GM08714 (cell line): ENCODE data around the gene TOP1.

Source experiments
- H3K4me3 ChIP-seq: fragments of 200-500 bp; sonication (Bioruptor generic); 2 replicates; pipeline ENCODE4 v1.5.1; 2014; ENCODE audit warnings: mild to moderate bottlenecking, low read length, inconsistent platforms
- ZNF274 ChIP-seq: IDR thresholded peaks from 2 replicates; pipeline ENCODE4 v1.6.1; 2012; ENCODE audit warnings: mild to moderate bottlenecking, low read depth, low read length

The TOP1 gene

DNA sequence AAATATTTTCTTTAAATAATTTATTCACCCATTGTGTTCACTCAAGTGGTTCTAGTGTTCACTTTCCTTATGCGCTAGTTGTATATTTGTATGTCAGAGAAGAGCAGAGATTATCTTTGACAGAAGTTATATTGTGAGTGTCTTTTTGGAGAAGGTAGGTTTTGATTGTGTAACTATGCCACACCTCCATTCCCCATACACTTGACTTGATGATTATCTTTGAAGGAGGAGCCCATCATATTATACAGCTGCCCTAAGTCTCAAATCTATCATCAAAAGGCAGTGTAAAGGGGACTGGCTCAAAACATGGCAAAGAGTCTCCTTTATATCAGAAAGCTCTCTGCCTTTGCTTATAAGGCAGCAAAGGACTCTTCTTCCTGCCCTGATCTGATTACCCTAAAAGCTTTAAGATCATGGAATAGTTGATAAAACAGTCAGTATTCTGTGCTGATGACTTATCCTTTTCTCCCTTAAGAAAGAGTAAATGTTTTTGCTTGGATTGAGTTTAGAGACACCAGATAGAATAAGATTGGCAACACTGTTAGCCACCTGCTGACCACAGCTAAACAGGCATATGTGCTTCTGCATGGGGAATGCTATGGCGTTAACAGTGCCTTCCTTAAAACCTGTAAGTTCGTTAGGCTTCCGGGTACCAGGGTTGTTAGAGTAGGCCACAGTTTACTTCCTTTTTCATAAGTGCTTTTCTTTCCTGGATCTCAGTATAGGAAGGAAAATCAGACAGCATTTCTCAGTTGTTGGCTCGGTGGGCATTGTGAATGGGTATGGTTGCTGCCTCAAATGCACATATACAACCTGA, 22.6 kb downstream of the TOP1 start:
- no peak overlapping the region for H3K4me3 ChIP-seq
- no peak for TF ChIP-seq ZNF274

DNA sequence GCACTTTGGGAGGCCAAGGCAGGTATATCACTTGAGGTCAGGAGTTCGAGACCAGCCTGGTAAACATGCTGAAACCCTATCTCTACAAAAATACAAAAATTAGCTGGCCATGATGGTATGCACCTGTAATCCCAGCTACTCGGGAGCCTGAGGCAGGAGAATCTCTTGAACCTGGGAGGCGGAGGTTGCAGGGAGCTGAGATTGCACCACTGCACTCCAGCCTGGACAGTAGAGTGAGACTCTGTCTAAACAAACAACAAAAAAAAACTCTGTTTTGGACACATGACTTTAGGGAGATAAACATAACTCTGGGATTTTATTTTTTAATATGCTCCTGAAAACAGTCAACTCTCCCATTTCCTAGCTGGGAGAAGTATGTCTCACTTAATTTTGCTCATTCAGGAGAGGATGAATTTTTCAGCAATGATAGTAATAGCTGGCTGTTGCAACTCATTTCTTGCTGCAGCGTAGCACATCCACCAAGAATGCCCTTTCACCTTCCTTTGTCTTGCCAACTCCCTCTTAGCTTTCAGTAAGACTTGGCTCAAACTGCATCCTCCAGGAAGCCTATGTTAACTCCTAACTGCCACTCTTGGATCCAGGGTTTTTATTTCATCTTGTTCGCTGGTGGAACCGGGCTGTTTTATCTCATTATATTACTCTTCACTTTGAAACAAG, 24.3 kb downstream of the TOP1 start:
- H3K4me3 ChIP-seq = no peak overlapping the region
- no peak for TF ChIP-seq ZNF274

DNA sequence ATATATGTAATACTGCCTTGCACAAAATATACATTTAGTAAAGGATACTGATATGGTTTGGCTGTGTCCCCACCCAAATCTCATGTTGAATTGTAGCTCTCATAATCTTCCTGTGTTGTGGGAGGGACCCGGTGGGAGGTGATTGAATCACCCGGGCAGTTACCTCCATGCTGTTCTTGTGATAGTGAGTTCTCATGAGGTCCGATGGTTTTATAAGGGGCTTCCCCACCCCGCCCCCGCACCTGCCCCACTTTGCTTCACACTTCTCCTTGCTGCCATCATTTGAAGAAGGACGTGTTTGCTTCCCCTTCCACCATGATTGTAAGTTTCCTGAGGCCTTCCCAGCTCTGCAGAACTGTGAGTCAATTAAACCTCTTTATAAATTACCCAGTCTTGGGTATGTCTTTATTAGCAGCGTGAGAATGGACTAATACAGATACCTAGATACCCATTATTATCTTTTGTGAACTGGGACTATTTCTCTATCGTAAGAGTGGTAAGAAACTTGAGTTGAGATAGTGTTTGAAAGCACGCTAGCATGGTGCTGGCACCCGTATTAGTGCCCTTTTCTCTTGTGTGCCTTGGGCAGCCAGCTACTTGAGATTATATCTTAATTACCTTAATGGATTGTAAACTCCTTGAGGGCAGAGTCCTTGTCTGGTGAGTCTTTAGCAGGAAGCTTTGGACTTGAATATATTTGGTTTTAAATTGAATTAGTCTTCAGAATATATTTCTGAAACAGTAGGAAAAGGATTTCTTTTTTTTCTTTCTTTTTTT, 25.6 kb downstream of the TOP1 start:
- no peak overlapping the region for H3K4me3 ChIP-seq
- TF ChIP-seq ZNF274 = no peak

DNA sequence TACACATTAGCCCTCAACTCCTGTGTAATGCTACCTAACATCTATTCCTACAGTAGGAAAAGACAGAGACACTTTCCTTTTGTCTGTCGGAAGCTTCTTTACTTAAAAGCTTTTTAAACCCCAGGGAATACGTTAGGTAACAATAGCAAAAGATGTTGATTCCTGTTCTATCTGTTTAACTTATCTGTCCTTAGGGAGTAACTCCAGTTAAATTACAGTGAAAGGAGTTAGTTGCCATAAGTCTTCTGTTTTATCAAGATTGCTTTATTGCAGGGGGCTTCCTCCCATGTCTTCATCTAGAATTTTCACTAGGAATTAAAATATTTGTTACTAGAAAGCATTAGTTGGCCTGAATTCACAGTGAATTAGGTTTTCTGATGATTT, 26.2 kb downstream of the TOP1 start:
- no peak overlapping the region for H3K4me3 ChIP-seq
- TF ChIP-seq ZNF274 = no peak

DNA sequence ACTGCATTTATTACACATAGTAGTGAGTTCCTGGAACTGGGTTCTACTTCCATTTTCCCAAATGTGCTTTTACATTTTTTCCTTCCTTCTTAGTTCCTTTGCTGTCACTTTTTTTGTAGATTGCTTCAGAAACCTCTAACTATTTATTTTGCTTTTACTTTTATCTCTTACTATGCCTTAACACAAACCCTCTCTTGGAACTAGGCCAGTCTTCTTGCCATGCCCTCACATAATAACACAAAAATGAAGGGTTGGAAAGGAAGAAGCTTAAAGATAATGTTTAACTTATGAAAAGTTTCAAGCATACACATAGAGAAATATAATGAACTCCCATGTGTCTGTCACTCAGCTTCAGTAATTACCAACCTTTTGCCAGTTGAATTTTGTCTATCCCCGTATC, 27.1 kb downstream of the TOP1 start:
- H3K4me3 ChIP-seq = no peak overlapping the region
- no peak for TF ChIP-seq ZNF274

DNA sequence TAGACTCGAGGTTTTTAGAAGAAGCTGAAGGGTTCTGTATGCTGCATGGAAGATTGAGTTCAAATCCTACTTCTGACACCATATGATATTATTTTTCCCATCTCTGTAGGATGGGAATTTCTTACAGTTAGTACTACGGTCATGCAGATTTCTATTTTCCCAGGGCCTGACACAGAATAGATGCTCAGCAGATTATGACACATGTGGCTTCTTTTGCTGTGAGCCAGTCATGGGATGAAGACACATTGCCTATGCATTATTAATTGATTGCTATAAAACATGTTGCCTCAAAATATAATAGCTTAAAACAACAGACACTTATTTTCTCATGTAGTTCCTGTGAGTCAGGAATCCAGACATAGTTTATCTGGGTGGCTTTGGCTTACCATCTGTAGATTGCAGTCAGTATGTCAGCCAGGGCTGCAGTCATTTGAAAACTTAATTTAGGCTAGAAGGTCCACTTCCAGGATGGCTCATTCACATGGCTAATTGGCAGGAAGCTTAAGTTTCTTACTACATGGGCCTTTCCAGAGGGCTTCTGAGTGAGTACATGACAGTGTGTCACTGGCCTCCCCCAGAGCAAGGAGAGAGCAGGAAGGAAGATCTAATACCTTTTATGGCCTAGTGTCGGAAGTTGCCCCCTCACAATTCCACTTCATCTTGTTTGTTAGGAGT, 29.5 kb downstream of the TOP1 start:
- no peak overlapping the region for H3K4me3 ChIP-seq
- no peak for TF ChIP-seq ZNF274

DNA sequence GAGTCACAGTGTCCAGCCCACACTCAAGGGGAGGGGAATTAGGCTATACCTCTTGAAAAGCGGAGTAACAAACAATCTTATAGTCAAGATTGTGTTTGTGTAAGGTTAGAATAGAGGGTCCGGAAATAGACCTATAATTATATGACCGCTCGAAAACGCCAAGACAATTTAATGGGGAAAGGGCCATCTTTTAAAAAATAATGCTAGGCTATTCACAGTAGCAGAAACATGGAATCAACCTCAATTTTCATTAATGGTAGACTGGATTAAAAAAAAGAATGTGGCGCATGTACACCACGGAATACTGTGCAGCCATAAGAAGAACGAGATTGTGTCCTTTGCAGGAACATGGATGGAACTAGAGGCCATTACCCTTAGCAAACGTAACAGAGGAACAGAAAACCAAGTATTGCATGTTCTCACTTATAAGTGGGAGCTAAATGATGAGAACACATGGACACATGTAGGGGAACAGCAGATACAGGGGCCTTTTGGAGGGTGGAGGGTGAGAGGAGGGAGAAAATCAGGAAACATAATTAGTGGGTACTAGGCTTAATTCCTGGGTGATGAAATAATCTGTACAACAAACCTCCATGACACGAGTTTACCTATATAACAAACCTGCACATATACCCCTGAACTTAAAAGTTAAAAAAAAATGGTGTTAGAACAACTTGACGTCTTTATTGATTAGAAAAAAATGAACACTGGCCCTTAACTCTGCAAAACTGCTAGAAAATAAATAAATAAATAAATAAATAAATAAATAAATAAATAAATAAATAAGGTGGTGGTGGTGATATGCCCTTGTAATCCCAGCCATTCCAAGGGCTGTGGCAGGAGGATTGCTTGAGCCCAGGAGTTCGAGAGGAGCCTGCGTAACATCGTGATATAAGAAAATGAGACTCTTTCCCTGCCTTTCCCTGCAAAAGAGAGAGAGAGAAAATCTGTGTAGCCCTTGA, 30.3 kb downstream of the TOP1 start:
- no peak for TF ChIP-seq ZNF274
- no peak overlapping the region for H3K4me3 ChIP-seq

DNA sequence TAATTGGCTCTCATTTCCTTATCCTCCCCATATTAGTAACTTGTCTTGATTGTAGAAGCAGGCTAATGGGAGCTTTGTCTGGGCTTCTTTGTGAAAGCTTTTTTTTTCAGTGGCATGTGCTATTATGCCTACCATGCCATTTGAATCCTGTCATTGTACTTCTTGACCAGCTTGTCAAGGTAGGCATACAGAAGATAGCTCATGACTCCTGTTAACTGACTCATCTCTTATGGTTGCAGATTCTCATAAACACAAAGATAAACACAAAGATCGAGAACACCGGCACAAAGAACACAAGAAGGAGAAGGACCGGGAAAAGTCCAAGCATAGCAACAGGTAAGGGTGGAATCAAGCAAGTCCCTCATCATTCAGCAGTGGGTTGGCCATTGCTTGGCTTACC, 32.5 kb downstream of the TOP1 start:
- TF ChIP-seq ZNF274 = no peak
- H3K4me3 ChIP-seq = no peak overlapping the region

DNA sequence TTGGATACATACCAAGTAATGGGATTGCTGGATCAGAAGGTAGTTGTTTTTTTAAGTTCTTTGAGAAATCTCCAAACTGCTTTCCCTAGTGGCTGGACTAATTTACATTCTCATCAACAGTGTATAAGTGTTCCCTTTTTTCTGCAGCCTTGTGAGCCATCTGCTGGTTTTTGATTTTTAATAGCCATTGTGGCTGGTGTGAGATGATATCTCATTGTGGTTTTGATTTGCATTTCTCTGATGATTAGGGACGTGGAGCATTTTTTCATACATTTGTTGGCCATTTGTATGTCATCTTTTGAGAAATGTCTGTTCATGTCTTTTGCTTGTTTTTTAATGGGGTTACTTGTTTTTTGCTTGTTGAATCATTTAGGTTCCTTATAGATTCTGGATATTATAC, 34.8 kb downstream of the TOP1 start:
- no peak for TF ChIP-seq ZNF274

DNA sequence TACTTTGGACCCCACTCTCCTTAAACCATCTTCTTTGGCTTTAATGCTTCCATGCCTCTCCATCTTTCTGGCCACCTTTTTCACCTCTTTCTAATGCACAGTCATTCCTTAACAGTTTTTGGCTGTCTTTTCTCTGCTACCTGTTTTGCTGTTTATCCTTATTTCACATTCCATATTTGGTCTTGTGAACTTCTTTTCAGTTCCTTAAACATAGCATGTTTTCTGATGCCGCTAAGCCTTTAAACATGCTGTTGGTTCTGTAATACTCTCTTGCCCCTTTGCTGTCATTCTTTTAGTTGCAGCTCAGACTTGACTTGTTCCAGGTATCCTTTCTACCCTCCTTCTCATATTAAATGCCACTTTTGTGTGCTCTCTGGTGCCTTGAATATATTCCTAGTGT, 35.8 kb downstream of the TOP1 start:
- no peak overlapping the region for H3K4me3 ChIP-seq
- TF ChIP-seq ZNF274 = no peak

More for the DNA sequence above, 34.8 kb downstream of the TOP1 start:
- no peak overlapping the region for H3K4me3 ChIP-seq

DNA sequence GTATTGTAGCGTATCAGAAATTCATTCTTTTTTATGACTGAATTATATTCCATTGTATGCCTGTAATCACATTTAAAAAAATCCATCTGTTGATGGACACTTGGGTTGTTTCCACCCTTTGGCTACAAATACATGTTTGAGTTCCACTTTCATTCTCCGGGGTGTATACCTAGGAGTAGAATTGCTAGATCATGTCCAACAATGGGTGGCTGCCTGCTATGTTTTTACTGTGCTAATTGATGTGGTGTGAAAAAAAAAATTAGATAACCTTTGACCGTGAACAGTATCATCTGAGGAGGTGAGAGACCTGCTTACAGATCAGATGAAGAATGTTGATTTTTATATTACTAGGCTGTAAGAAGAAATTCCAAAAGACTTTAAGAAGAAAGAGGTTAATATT, 37.1 kb downstream of the TOP1 start:
- H3K4me3 ChIP-seq = no peak overlapping the region
- no peak for TF ChIP-seq ZNF274

DNA sequence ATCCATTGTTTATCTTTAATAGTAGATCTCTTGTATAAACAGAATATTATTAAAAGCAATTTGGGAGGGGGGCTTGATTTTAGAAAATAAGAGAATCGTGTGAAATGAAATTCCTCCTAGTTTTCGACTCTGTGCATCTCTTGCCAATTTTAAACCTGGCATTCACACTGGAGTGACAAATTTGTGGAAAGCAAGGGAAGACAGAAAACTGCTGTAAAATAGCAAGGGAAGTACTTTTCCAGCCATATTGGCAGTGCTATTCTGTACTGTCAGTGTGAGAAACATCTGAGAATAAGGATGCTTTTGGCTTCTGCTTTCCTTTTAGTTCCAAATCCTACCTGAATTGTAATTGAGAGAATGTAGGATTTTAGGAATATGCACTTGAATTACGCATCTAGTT, 40.2 kb downstream of the TOP1 start:
- no peak overlapping the region for H3K4me3 ChIP-seq
- TF ChIP-seq ZNF274 = no peak

DNA sequence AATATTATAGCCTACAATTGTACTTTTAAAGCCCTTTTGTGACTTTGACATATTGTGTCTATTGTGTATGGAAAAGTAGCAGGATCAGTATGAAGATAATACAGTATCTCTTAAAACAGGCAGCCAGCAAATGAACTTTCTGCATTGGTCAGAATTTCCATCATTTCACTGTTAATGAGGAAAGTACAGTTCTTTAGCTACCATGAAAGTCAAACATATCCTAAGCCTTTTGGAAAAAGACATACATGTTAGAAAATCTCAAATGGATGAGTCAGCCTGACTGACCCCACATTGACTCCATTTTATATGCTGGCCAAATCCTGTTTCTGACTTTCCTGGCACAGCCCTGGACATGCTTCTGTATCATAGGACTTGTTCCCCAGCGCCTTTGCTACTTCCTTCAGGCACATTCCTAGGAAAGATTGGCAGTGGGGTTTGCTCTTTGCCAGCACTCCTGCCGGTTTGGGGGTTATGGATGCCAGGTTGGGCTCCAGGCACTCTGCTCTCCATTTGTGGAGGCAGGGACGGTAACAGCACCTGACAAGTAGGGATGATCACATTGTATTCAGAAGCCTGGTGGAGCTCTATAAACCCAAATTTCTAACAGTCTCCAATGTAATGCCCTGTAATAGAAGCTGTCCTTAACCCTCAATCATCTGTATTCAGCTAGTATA, 43.7 kb downstream of the TOP1 start:
- TF ChIP-seq ZNF274 = no peak
- no peak overlapping the region for H3K4me3 ChIP-seq
